Right renal cortex interstitium (tissue), 3 donors: ENCODE results near the gene TSSK2. TPM values are rescaled to one million over a fixed set of nuclear protein-coding genes. Genes with fewer than 3 reads are reported as not detected.

Source experiments
- DNase-seq, 3 donors: peaks; one replicate each; pipeline ENCODE4 v3.0.0-alpha.2; 2013; ENCODE audit warnings: low read depth in 3 of 3, low spot score in 2 of 3
- polyA plus RNA-seq, 3 donors: library from polyadenylated mRNA; unstranded; fragments of 120-200 nt; gene quantifications; one replicate each; pipeline ENCODE4 v1.2.1, GENCODE V29; 2013; ENCODE audit not compliant: insufficient read length in 3 of 3

The TSSK2 gene
- polyA plus RNA-seq, 3 donors: 0.14 to 0.28 TPM; not detected in 1

DNA sequence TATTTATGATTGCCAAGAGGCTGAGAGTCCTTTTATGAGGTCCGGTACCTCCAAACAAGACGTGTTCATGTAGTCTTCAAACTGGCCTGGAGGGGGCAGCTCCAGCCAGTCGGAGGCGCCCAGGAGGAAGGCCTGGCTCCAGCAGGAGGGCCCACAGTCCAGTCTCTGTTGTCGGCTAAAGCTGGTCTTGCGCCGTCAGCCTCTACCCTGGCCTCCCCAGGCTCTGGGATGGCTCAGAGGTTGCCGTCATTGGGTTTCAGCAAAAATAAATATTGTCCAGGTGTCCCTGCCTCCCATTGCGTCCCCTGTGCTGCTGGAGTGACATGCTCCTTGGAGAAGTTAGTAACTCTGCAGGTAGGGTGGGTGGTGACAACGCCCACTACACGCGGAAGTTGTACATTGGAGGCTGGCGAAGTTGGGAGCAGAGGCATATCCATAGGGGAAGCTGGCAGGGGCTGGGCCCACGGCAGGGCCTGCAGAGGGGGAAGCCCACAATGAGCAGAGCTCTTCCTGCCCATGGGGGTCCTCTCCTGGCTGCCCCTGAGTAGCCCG, 48.5 kb downstream of the TSSK2 start:
- DNase-seq: peak in 1 of 3 donors; percentile 60

DNA sequence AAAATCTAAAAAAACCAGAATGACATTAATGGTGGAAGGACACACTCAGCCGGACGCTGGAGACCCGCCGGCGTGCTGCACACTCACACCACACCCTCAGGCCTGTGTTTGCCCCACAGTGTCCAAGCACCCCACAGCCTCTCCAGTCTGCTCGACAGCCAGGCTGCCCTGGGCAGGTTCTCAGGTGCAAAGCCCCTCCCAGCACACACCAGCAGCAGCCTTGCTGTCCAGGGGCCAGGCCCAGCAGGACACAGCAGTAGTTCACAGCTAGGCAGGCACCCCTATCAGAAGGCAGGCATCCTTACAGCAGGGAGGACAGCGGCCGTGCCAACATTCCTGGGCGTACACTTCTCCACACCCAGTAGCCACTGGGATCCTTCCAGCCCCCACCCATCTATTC, 49.1 kb downstream of the TSSK2 start:
- DNase-seq: no peak

DNA sequence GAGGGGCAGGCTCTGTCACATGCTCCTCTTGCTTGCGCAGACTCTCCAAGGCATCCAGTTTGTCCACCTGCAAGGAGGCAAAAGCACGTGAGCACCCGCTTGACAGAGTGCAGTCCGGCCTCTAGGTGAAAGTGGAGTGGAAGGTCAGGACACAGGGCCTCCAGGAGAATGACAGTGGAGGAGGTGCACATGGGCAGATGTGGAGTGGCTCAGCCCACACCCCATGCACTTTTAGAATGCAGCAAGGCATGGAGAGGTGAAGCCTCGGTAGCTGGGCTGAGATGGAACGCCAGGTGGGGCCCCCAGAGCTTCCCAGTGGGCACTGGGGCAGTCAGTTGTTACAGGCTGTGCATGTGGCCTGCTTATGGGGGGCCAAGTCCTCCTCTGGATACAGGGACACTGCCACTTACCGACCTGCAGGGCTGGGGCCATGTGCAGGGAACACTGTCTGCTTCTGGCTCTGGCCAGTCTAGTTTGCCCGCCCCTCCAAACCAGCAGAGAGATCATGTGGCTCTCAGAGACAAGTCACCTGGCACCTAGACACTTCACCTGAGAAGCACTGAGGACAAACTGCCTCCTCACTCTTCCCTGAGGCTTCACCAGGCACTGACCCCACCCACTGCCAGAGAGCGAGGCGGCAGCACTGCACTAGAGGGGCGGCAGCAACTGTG, 49.8 kb downstream of the TSSK2 start:
- DNase-seq: no peak

DNA sequence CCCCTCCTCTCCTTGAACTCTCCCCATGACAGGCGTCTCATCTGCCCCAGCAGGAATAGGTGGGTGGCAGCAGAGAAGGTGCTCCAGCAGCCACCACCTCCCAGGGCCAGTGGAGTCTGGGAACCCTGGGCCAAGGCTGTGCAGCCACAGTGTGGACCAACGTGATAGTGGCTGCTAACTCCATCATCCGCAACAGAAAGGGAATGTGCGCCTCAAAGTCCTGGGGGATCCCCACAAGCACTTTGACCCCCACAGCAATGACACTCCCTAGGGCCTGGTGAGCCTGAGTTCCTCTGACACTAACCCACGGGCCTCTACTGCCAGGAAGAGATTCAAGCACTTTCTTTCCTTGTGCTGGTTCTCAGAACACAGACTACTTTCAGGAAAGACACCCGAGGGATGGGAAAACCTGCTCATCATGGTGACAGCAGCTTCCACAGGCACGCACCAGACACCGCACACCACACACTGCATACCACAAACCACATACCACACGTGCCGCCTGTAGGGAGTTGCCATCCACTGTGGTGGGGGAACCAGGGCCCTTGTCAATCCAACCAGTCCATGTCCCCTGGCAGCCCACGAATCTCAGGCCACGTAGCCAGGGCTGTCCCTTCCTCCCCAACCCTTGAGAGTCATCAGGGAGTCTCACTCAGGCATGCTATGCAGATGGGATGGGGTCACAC, 50.8 kb downstream of the TSSK2 start:
- no peak for DNase-seq

Other genes starting within 250 kb of the TSSK2 start
- 10 to 100 TPM in 1 of 3 donors, 1 to 10 TPM in 2; 6.1 to 10.0 (median 7.3) TPM for gene DGCR6, start 225.0 kb upstream of the TSSK2 start, polyA plus RNA-seq
- 10 to 100 TPM in 2 of 3 donors, 1 to 10 TPM in 1; 6.9 to 13.5 (median 12.4) TPM for gene PRODH, start 195.0 kb upstream of the TSSK2 start, polyA plus RNA-seq
- gene DGCR2, start 8.9 kb upstream of the TSSK2 start, polyA plus RNA-seq: 10 to 100 TPM; 70.1 to 76.5 (median 70.6) TPM
- 10 to 100 TPM; 11.3 to 13.3 (median 12.8) TPM for gene ESS2, start 13.3 kb downstream of the TSSK2 start, polyA plus RNA-seq
- gene GSC2, start 19.0 kb downstream of the TSSK2 start, polyA plus RNA-seq: not detected
- 10 to 100 TPM; 68.2 to 77.7 (median 70.7) TPM for gene SLC25A1, start 47.4 kb downstream of the TSSK2 start, polyA plus RNA-seq
- 1 to 10 TPM; 3.9 to 5.4 (median 4.5) TPM for gene CLTCL1, start 160.4 kb downstream of the TSSK2 start, polyA plus RNA-seq